ENCODE measurements around the gene OR2A42.
"Not testable (repeated sequence)": the region's sequence is repeated elsewhere in the genome, so short reads cannot be mapped to it uniquely, and the experiment has no call there.

- not testable (repeated sequence) for TF ChIP-seq POLR2A (IDR thresholded peaks at IDR 0.05; ENCODE audit: low read length); REST (IDR thresholded peaks at IDR 0.05); RAD21 (conservative IDR thresholded peaks at IDR 0.05 in 1 of 2, IDR thresholded peaks at IDR 0.05 in 1 of 2); CTCF (IDR thresholded peaks at IDR 0.05); RNF2 (IDR thresholded peaks at IDR 0.05; ENCODE audit: borderline replicate concordance, low read depth); ESRRA (IDR thresholded peaks at IDR 0.05; ENCODE audit: borderline replicate concordance, low read length); EP300 (IDR thresholded peaks at IDR 0.05)
These were observed 25.3 kb upstream of the OR2A42 start, which contains the start of gene OR2A7 for GRCh38 chr7:144264692-144265091.
